CD14-positive monocyte (primary cell): ENCODE data around the gene DIAPH2. TPM values are rescaled to one million over a fixed set of nuclear protein-coding genes. Genes with fewer than 3 reads are reported as not detected.

Experiments
- DNase-seq, 3 donors: peaks; one replicate each; pipeline ENCODE4 v3.0.0-alpha.2; 2011 to 2022
- H2AFZ ChIP-seq: 2 replicates; pipeline ENCODE4 v1.6.0; 2012; ENCODE audit warnings: mild to moderate bottlenecking, low read depth, low read length, inconsistent platforms; ENCODE audit not compliant: insufficient read depth, poor library complexity, severe bottlenecking
- H3K27ac ChIP-seq, 2 donors: 1 replicate in 1 of 2; 2 replicates in 1 of 2; pipeline ENCODE4 v1.5.1; 2012 to 2013; ENCODE audit warnings: low read length in 2 of 2, control low read depth in 1 of 2, inconsistent platforms in 1 of 2, low read depth in 1 of 2, mild to moderate bottlenecking in 1 of 2
- H3K27me3 ChIP-seq, 2 donors: one replicate each; pipeline versions ENCODE4 v1.6.0 to v1.6.1; 2011 to 2013; ENCODE audit warnings: low read length in 2 of 2; ENCODE audit not compliant: control insufficient read depth in 2 of 2, insufficient read depth in 2 of 2
- H3K36me3 ChIP-seq, 2 donors: replicated peaks in 1 of 2; 1 replicate in 1 of 2; 2 replicates in 1 of 2; pipeline versions ENCODE4 v1.5.1 to v1.6.1; 2012 to 2013; ENCODE audit warnings: low read length in 2 of 2, control low read depth in 1 of 2, inconsistent platforms in 1 of 2, mild to moderate bottlenecking in 1 of 2; ENCODE audit not compliant: insufficient read depth in 2 of 2, control insufficient read depth in 1 of 2
- H3K4me1 ChIP-seq, 2 donors: 1 replicate in 1 of 2; 2 replicates in 1 of 2; pipeline versions ENCODE4 v1.5.1 to v1.6.1; 2012 to 2013; ENCODE audit warnings: low read length in 2 of 2, control low read depth in 1 of 2, inconsistent platforms in 1 of 2, mild to moderate bottlenecking in 1 of 2, moderate library complexity in 1 of 2; ENCODE audit not compliant: insufficient read depth in 2 of 2, control insufficient read depth in 1 of 2
- H3K4me2 ChIP-seq: replicated peaks from 2 replicates; pipeline ENCODE3; 2012; ENCODE audit warnings: low read length, moderate library complexity, mild to moderate bottlenecking; ENCODE audit not compliant: poor library complexity, severe bottlenecking; ENCODE audit errors: extremely low read depth
- H3K4me3 ChIP-seq, 3 experiments: fragments of 200-600 bp in 1 of 3; sonication (generic) in 1 of 3; replicated peaks in 1 of 3; 1 replicate in 2 of 3; 2 replicates in 1 of 3; pipeline ENCODE4 v1.5.1; 2011 to 2013; ENCODE audit warnings: low read length in 3 of 3, mild to moderate bottlenecking in 3 of 3, control low read depth in 2 of 3, low read depth in 2 of 3, inconsistent platforms in 1 of 3, moderate library complexity in 1 of 3
- H3K79me2 ChIP-seq: 2 replicates; pipeline ENCODE4 v1.6.0; 2012; ENCODE audit warnings: mild to moderate bottlenecking, control low read depth, inconsistent platforms, low read length, moderate library complexity; ENCODE audit not compliant: insufficient read depth
- H3K9ac ChIP-seq: 2 replicates; pipeline ENCODE4 v1.6.0; 2017; ENCODE audit warnings: low read length, mild to moderate bottlenecking; ENCODE audit not compliant: insufficient read depth, poor library complexity, severe bottlenecking
- H3K9me3 ChIP-seq, 2 donors: replicated peaks in 1 of 2; 1 replicate in 1 of 2; 2 replicates in 1 of 2; pipeline versions ENCODE4 v1.5.1 to v1.6.1; 2012 to 2013; ENCODE audit warnings: low read length in 2 of 2, control low read depth in 1 of 2; ENCODE audit not compliant: control insufficient read depth in 1 of 2, insufficient read depth in 1 of 2
- H4K20me1 ChIP-seq: 2 replicates; pipeline ENCODE4 v1.6.0; 2012; ENCODE audit warnings: mild to moderate bottlenecking, low read length, control low read depth, moderate library complexity; ENCODE audit not compliant: insufficient read depth
- H3K27ac Mint-ChIP-seq, 7 donors: one replicate each; pipeline ENCODE4 v1.8.0; 2020; ENCODE audit warnings: mild to moderate bottlenecking in 7 of 7, mixed read lengths in 7 of 7, moderate library complexity in 6 of 7, inconsistent platforms in 2 of 7
- H3K27me3 Mint-ChIP-seq, 3 donors: one replicate each; pipeline ENCODE4 v1.8.0; 2021 to 2022; ENCODE audit warnings: low read depth in 3 of 3, mild to moderate bottlenecking in 3 of 3, mixed read lengths in 3 of 3, moderate library complexity in 3 of 3, inconsistent platforms in 1 of 3
- H3K36me3 Mint-ChIP-seq, 2 donors: one replicate each; pipeline ENCODE4 v1.8.0; 2020; ENCODE audit warnings: mixed read lengths in 2 of 2, inconsistent platforms in 1 of 2, mild to moderate bottlenecking in 1 of 2
- H3K4me1 Mint-ChIP-seq: one replicate; pipeline ENCODE4 v1.8.0; 2020; ENCODE audit warnings: mild to moderate bottlenecking, mixed read lengths
- H3K4me3 Mint-ChIP-seq, 2 donors: one replicate each; pipeline ENCODE4 v1.8.0; 2020; ENCODE audit warnings: mild to moderate bottlenecking in 2 of 2, mixed read lengths in 2 of 2, moderate library complexity in 1 of 2
- H3K9me3 Mint-ChIP-seq, 7 donors: one replicate each; pipeline ENCODE4 v1.8.0; 2020 to 2022; ENCODE audit warnings: mixed read lengths in 7 of 7, mild to moderate bottlenecking in 6 of 7, moderate library complexity in 6 of 7, inconsistent platforms in 2 of 7
- CTCF ChIP-seq: fragments of 200-600 bp; IDR thresholded peaks from one replicate; pipeline ENCODE4 v1.8.0; 2022; ENCODE audit warnings: antibody characterized with exemption, mild to moderate bottlenecking
- WGBS: methylation state at CpG from one replicate; pipeline ENCODE4 v1.1.5; 2013; ENCODE audit warnings: missing lambda C conversion rate; ENCODE audit not compliant: insufficient coverage; 5-methylcytosine and 5-hydroxymethylcytosine counted together
- intact Hi-C, 2 donors: fragments of 100-400 bp; cut with micrococcal nuclease; formaldehyde crosslinking; loops; one replicate each; pipeline versions ENCODE4 v1.15.0 to v1.15.1; 2023
- polyA plus RNA-seq, 3 donors: library from polyadenylated mRNA; depleted of rRNA in 1 of 3; unstranded in 2 of 3; stranded (reverse) in 1 of 3; fragments of 300-500 nt in 2 of 3; fragments of >200 nt in 1 of 3; fragmentation: Illumina TruSeq in 2 of 3; gene quantifications; 1 replicate in 2 of 3; 2 replicates in 1 of 3; pipeline ENCODE4 v1.2.3, GENCODE V29; 2012 to 2021

Gene DIAPH2
- polyA plus RNA-seq, 3 donors: 9.5 to 20.5 (median 11.4) TPM

- Histone ChIP-seq H2AFZ (no peak overlapping the region), H3K9ac (no peak overlapping the region), H3K9me3 (no peaks in the 10 kb centered on the region), H3K27ac (no peak overlapping the region), H3K36me3 (no peaks in the 10 kb centered on the region), H3K27me3 (no peaks in the 10 kb centered on the region), H3K79me2 (no peaks in the 10 kb centered on the region), H3K4me3 (no peak overlapping the region), H3K4me1 (no peaks in the 10 kb centered on the region), H3K4me2 (no peak overlapping the region), H4K20me1 (no peaks in the 10 kb centered on the region)
- no CpG with 5 or more reads among the region's 2 CpGs for WGBS
- TF ChIP-seq CTCF: no peak
- H3K9me3 Mint-ChIP-seq: no peaks in the 10 kb centered on the region
- no peak overlapping the region for H3K4me3 Mint-ChIP-seq
- no peak for DNase-seq
- no peaks in the 10 kb centered on the region for H3K27me3 Mint-ChIP-seq
- H3K4me1 Mint-ChIP-seq: no peaks in the 10 kb centered on the region
- peaks cover 0 to 6% of the 10 kb centered on the region in 2 donors for H3K36me3 Mint-ChIP-seq
- no peak overlapping the region for H3K27ac Mint-ChIP-seq
- intact Hi-C loops: no loop called here
These were observed 365.8 kb downstream of the DIAPH2 start for GRCh38 chrX:97050392-97050791.

- Mint-ChIP-seq H3K9me3 (no peaks in the 10 kb centered on the region), H3K27me3 (no peaks in the 10 kb centered on the region)
- WGBS: no CpG with 5 or more reads among the region's 4 CpGs
These were observed 372.8 kb downstream of the DIAPH2 start for GRCh38 chrX:97057349-97057909.

More at GRCh38 chrX:97057349-97057909, 372.8 kb downstream of the DIAPH2 start:
- H3K9me3 ChIP-seq: no peaks in the 10 kb centered on the region
- H3K36me3 ChIP-seq: no peaks in the 10 kb centered on the region
- no peaks in the 10 kb centered on the region for H4K20me1 ChIP-seq
- no peak overlapping the region for H3K9ac ChIP-seq
- no peaks in the 10 kb centered on the region for H3K27me3 ChIP-seq
- DNase-seq: no peak
- H3K27ac ChIP-seq: no peak overlapping the region
- no peak overlapping the region for H3K4me3 ChIP-seq
- no peak overlapping the region for H3K4me2 ChIP-seq
- Mint-ChIP-seq H3K36me3 (peaks cover 0 to 5% of the 10 kb centered on the region in 2 donors), H3K27ac (no peak overlapping the region), H3K4me3 (no peak overlapping the region), H3K4me1 (no peaks in the 10 kb centered on the region)
- no peak overlapping the region for H2AFZ ChIP-seq
- intact Hi-C loops: no loop called here
- no peaks in the 10 kb centered on the region for H3K79me2 ChIP-seq
- no peaks in the 10 kb centered on the region for H3K4me1 ChIP-seq
- TF ChIP-seq CTCF: no peak
